SW 1271 (cell line): Measurements from ENCODE around the gene RMDN2.
"Not testable (repeated sequence)": the region's sequence is repeated elsewhere in the genome, so short reads cannot be mapped to it uniquely, and the experiment has no call there.

Source experiments
- DNase-seq, 2 experiments: peaks; one replicate each; lab custom pipeline; 2025; lab: John Stamatoyannopoulos, UW

The RMDN2 gene

GRCh38 chr2:37934591-37935513 lies 9.8 kb downstream of the RMDN2 start:
- no peak for DNase-seq

- DNase-seq: not testable (repeated sequence)
These were observed 12.5 kb downstream of the RMDN2 start for GRCh38 chr2:37937568-37937967.

GRCh38 chr2:37941267-37941666 lies 16.2 kb downstream of the RMDN2 start:
- not testable (repeated sequence) for DNase-seq

GRCh38 chr2:37944268-37944667 lies 19.2 kb downstream of the RMDN2 start:
- no peak for DNase-seq

- DNase-seq: no peak
These were observed 22.2 kb downstream of the RMDN2 start for GRCh38 chr2:37947306-37947705.

- not testable (repeated sequence) for DNase-seq
These were observed 37.1 kb downstream of the RMDN2 start for GRCh38 chr2:37962018-37962739.

GRCh38 chr2:37962740-37963121 lies 37.6 kb downstream of the RMDN2 start:
- DNase-seq: not testable (repeated sequence)

- not testable (repeated sequence) for DNase-seq
These were observed 38.8 kb downstream of the RMDN2 start for GRCh38 chr2:37963901-37964300.

GRCh38 chr2:37966326-37966725 lies 41.2 kb downstream of the RMDN2 start:
- no peak for DNase-seq

- DNase-seq: no peak
These were observed 44.6 kb downstream of the RMDN2 start for GRCh38 chr2:37969731-37970130.

GRCh38 chr2:37971971-37972370 lies 46.9 kb downstream of the RMDN2 start:
- no peak for DNase-seq

- DNase-seq: no peak
These were observed 48.7 kb downstream of the RMDN2 start for GRCh38 chr2:37973615-37974353.

GRCh38 chr2:37975808-37976207 lies 50.7 kb downstream of the RMDN2 start:
- DNase-seq: no peak

GRCh38 chr2:37976411-37976810 lies 51.3 kb downstream of the RMDN2 start:
- DNase-seq: no peak

- peak in 1 of 2 experiments; percentile 55 for DNase-seq
These were observed 57.1 kb downstream of the RMDN2 start for GRCh38 chr2:37982147-37982582.

- DNase-seq: no peak
These were observed 57.8 kb downstream of the RMDN2 start for GRCh38 chr2:37982847-37983246.

- DNase-seq: no peak
These were observed 58.6 kb downstream of the RMDN2 start for GRCh38 chr2:37983719-37984118.

GRCh38 chr2:37984176-37984575 lies 59.1 kb downstream of the RMDN2 start:
- no peak for DNase-seq

- peak in 1 of 2 experiments; percentile 17 for DNase-seq
These were observed 59.5 kb downstream of the RMDN2 start for GRCh38 chr2:37984589-37984988.

- no peak for DNase-seq
These were observed 60.2 kb downstream of the RMDN2 start for GRCh38 chr2:37985333-37985732.

- no peak for DNase-seq
These were observed 62.1 kb downstream of the RMDN2 start for GRCh38 chr2:37987098-37987775.

- DNase-seq: no peak
These were observed 67.5 kb downstream of the RMDN2 start for GRCh38 chr2:37992601-37993000.
